Ascending aorta (tissue), 2 donors: Measurements from ENCODE around the gene MICU1. TPM values are rescaled to one million over a fixed set of nuclear protein-coding genes. Genes with fewer than 3 reads are reported as not detected.
"Not testable (repeated sequence)": the region's sequence is repeated elsewhere in the genome, so short reads cannot be mapped to it uniquely, and the experiment has no call there.

ENCODE experiments used
- DNase-seq, 2 donors: peaks; one replicate each; pipeline ENCODE4 v3.0.0-alpha.2; 2019; ENCODE audit warnings: low spot score in 2 of 2
- H3K27ac ChIP-seq, 2 donors: fragments of 200-600 bp; sonication (generic); one replicate each; pipeline ENCODE4 v1.5.1; 2016 to 2017; ENCODE audit warnings: mild to moderate bottlenecking in 1 of 2
- H3K27me3 ChIP-seq: fragments of 200-600 bp; sonication (generic); one replicate; pipeline ENCODE4 v1.5.1; 2017
- H3K36me3 ChIP-seq, 2 donors: fragments of 200-600 bp; sonication (generic); one replicate each; pipeline ENCODE4 v1.5.1; 2016
- H3K4me1 ChIP-seq, 2 donors: fragments of 200-600 bp; sonication (generic); one replicate each; pipeline ENCODE4 v1.5.1; 2016 to 2017; ENCODE audit warnings: mild to moderate bottlenecking in 1 of 2
- H3K4me3 ChIP-seq, 2 donors: fragments of 200-600 bp; sonication (generic); one replicate each; pipeline ENCODE4 v1.5.1; 2016 to 2017; ENCODE audit warnings: mild to moderate bottlenecking in 1 of 2
- H3K9me3 ChIP-seq, 2 donors: fragments of 200-600 bp; sonication (generic); one replicate each; pipeline ENCODE4 v1.5.1; 2016
- intact Hi-C: fragments of 100-400 bp; cut with DNase I; formaldehyde crosslinking; loops from one replicate; pipeline ENCODE4 v1.15.1; 2023
- total RNA-seq: library from RNA; depleted of rRNA; stranded (reverse); fragments of >200 nt; gene quantifications from one replicate; pipeline ENCODE4 v1.1.0, GENCODE V29; 2016
- TF ChIP-seq, protein P1 (sequence below), 3 experiments: fragments of 200-600 bp in 2 of 3; fragments of 450-650 bp in 1 of 3; sonication (generic) in 2 of 3; IDR thresholded peaks; one replicate each; pipeline ENCODE4 v1.5.1; 2016 to 2019; ENCODE audit warnings: antibody characterized with exemption in 3 of 3, mild to moderate bottlenecking in 1 of 3, moderate library complexity in 1 of 3

Gene MICU1, protein sequence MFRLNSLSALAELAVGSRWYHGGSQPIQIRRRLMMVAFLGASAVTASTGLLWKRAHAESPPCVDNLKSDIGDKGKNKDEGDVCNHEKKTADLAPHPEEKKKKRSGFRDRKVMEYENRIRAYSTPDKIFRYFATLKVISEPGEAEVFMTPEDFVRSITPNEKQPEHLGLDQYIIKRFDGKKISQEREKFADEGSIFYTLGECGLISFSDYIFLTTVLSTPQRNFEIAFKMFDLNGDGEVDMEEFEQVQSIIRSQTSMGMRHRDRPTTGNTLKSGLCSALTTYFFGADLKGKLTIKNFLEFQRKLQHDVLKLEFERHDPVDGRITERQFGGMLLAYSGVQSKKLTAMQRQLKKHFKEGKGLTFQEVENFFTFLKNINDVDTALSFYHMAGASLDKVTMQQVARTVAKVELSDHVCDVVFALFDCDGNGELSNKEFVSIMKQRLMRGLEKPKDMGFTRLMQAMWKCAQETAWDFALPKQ
- total RNA-seq, result 18.9 TPM

DNA sequence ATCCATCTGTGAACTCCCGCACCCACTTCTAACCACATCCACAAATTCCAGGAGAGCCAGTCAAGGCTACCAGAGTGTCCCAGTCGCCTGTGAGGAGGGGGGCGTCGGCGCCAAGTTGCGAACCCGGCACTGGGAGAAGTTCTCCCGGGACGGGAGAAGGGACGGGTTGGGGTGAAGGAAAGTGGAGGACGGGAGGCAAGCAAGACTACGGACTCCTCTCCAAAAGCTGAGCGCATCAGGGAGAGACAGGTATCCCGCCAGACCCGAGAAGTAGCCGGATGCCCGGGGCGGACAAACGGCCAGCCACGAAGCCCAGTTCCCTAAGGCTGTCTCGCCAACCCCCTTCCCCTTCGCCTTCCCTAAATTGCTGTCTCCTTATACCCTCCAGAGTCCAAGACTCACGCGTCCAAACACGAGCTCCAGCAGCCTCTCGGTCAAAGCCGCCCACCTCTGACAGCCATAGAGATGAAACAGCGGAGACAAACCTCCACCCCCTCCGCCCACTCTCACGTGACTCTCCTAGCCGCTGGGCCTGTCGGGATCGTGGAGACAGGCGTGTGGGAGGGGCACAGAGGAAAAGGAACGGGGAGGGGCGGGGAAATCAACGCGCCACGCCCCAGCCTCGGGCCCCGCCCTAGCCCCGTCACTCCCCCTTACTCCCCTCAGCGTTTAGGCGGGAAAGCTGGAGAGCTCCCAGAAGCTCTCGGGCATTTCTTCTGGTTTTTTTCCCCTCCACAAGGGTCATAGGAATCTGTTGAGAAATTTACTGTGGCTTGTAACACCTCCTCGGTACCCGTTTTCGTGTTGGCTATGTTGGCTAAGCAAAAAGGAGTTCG, at the start of gene MICU1:
Gene MICU1 (minus strand): TSS at position 472 of the 836 bp plus-strand sequence. CDS start 59,286 bp downstream, outside the sequence.
- intact Hi-C loops, result loop anchor here (1.0 to 5.0 kb wide), 3 partner anchors 64 to 262 kb away; no protein-coding TSS in a partner anchor
- TF ChIP-seq, protein P1, sequence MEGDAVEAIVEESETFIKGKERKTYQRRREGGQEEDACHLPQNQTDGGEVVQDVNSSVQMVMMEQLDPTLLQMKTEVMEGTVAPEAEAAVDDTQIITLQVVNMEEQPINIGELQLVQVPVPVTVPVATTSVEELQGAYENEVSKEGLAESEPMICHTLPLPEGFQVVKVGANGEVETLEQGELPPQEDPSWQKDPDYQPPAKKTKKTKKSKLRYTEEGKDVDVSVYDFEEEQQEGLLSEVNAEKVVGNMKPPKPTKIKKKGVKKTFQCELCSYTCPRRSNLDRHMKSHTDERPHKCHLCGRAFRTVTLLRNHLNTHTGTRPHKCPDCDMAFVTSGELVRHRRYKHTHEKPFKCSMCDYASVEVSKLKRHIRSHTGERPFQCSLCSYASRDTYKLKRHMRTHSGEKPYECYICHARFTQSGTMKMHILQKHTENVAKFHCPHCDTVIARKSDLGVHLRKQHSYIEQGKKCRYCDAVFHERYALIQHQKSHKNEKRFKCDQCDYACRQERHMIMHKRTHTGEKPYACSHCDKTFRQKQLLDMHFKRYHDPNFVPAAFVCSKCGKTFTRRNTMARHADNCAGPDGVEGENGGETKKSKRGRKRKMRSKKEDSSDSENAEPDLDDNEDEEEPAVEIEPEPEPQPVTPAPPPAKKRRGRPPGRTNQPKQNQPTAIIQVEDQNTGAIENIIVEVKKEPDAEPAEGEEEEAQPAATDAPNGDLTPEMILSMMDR (IDR thresholded peaks at IDR 0.05), result no peak
- Histone ChIP-seq H3K4me3 (peak within 1 kb of the TSS; percentile 79 to 95), H3K27me3 (no peaks in the 10 kb centered on the region), H3K9me3 (no peaks in the 10 kb centered on the region), H3K27ac (peak within 1 kb of the TSS; percentile 82 to 91), H3K4me1 (peaks cover 3 to 8% of the 10 kb centered on the region in 2 donors), H3K36me3 (no peaks in the 10 kb centered on the region)
- DNase-seq, result peak; percentile 91 to 98

DNA sequence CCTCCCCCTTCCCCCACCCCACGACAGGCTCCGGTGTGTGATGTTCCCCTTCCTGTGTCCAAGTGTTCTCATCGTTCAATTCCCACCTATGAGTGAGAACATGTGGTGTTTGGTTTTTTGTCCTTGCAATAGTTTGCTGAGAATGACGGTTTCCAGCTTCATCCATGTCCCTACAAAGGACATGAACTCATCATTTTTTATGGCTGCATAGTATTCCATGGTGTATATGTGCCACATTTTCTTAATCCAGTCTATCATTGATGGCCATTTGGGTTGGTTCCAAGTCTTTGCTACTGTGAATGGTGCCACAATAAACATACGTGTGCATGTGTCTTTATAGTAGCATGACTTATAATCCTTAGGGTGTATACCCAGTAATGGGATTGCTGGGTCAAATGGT, 48.3 kb upstream of the MICU1 start:
- H3K9me3 ChIP-seq, H3K27me3 ChIP-seq, H3K27ac ChIP-seq, H3K4me1 ChIP-seq, intact Hi-C loops, H3K36me3 ChIP-seq, DNase-seq, H3K4me3 ChIP-seq: not testable (repeated sequence)

DNA sequence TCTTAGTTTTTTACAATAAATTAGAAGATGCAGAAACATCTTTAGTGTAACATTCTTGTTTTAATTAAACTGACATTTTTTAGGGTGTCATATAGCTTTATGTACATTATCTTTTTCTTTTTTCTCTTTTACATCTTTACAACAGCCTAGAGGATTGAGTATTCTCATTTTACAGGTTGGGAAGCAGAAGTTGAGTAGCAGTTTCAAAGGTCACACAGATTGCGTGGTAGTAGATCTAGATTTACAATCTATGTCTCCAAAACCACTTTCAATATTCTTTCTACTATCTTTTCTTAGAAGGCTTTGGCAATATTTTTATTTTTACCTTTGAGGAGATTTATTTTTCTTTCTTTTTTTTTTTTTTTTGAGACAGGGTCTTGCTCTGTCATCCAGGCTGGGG, 47.4 kb upstream of the MICU1 start:
- no peak for DNase-seq
- no peaks in the 10 kb centered on the region for H3K27me3 ChIP-seq
- TF ChIP-seq, protein P1 (IDR thresholded peaks at IDR 0.05), result no peak
- no peaks in the 10 kb centered on the region for H3K9me3 ChIP-seq
- H3K4me1 ChIP-seq, result no peaks in the 10 kb centered on the region
- H3K36me3 ChIP-seq, result no peaks in the 10 kb centered on the region
- intact Hi-C loops, result no loop called here
- no peak overlapping the region for H3K27ac ChIP-seq
- no peak overlapping the region for H3K4me3 ChIP-seq

DNA sequence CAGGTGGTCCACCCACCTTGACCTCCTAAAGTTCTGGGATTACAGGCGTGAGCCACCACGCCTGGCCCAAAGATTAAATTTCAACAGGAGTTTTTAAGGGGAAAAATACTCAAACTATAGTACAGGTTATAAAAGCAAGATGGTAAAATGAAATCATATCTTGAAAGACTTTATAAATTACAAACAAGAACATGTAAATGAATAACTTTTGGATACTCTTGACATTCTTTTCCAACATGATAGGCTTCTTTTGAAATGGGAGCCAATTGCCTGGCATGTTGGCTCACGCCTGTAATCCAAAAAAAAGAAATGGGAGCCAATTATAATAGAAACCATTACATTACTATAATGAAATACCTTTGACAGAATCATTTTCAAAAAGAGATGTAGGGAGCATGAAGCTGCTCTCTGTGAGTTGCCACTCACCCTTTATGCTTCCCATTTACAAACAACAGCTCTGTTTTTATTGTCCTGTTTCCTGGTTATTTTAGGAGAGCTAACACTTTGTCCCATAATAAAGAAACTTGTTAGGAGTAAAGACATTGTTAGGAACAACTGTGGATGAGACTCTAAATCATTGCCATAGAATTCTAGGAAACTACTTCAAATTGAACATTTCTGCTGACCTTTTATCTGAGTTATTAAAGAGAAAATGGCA, 41.5 kb upstream of the MICU1 start:
- H3K4me3 ChIP-seq, result no peak overlapping the region
- H3K9me3 ChIP-seq, result no peaks in the 10 kb centered on the region
- no peak for DNase-seq
- H3K36me3 ChIP-seq, result no peaks in the 10 kb centered on the region
- H3K27ac ChIP-seq, result no peak overlapping the region
- intact Hi-C loops, result no loop called here
- no peaks in the 10 kb centered on the region for H3K27me3 ChIP-seq
- TF ChIP-seq, protein P1 (IDR thresholded peaks at IDR 0.05), result no peak
- H3K4me1 ChIP-seq, result no peaks in the 10 kb centered on the region

DNA sequence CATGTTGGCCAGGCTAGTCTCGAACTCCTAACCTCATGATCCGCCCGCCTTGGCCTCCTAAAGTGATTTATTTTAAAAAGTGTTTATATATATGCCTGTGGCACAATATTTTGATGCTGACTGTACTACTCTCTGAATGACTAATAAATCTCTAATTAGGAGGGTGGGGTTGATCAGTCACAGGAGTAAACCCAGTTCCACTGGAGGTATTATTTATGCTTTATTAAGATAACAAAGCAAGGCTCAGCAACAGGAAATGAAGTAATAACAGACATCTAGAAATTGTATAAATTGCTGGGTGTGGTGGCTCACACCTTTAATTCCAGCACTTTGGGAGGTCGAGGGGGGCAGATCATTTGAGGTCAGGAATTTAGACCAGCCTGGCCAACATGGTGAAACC, 40.0 kb upstream of the MICU1 start:
- TF ChIP-seq, protein P1 (IDR thresholded peaks at IDR 0.05), result no peak
- Histone ChIP-seq H3K27ac (no peak overlapping the region), H3K9me3 (no peaks in the 10 kb centered on the region), H3K36me3 (no peaks in the 10 kb centered on the region), H3K27me3 (no peaks in the 10 kb centered on the region), H3K4me1 (no peaks in the 10 kb centered on the region), H3K4me3 (no peak overlapping the region)
- intact Hi-C loops, result no loop called here
- no peak for DNase-seq
